ENCODE results near the gene HDAC10. TPM values are rescaled to one million over a fixed set of nuclear protein-coding genes. Genes with fewer than 3 reads are reported as not detected.

Gene HDAC10
- total RNA-seq, 1 experiment from 2014 or later = 52.9 TPM

DNA sequence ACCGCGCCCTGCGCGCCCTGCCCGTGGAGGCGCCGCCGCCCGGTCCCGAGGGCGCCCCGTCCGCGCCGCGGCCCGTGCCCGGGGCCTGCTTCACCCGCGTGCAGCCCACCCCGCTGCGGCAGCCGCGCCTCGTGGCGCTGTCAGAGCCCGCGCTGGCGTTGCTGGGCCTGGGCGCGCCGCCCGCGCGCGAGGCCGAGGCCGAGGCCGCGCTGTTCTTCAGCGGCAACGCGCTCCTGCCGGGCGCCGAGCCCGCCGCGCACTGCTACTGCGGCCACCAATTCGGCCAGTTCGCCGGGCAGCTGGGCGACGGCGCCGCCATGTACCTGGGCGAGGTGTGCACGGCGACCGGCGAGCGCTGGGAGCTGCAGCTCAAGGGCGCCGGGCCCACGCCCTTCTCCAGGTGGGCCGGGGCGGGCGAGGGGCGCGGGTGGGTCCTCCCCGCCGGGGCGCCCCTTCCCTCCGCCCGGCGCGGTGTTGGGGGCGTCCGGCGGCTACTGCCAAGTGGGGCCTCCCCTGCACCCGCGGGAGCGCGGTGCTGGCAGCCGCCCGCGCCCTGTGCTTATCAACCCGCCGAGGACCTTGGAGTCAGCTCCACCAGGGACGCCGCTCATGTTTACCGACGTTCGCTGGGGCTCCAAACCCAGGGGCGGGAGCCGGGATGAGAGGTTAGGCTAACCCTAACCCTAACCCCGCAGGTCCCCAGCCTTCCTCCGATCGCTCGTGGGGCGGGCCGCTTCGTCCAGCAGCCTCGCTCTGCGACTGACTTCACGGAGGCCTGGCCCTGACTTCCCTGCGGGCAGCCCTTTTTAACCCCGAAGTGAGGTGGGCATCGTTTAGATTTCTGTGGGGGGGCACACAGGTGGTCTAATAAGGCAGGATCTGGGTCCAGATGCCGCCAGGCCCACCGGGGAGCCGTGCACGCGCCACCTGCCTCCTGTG lies 49.6 kb downstream of the HDAC10 start:
- Mint-ChIP-seq H3K27me3 (ENCODE audit: unreplicated experiment) (no peaks in the 10 kb centered on the region), H3K4me1 (ENCODE audit: low read depth, unreplicated experiment) (peaks cover 16% of the 10 kb centered on the region), H3K36me3 (ENCODE audit: insufficient read depth, unreplicated experiment) (peaks cover 88% of the 10 kb centered on the region), H3K4me3 (ENCODE audit: low read depth, unreplicated experiment) (peak overlapping the region; percentile 76), H3K27ac (ENCODE audit: unreplicated experiment) (no peak overlapping the region), H3K9me3 (ENCODE audit: low read depth, unreplicated experiment) (no peaks in the 10 kb centered on the region)
- intact Hi-C loops (cut with micrococcal nuclease; ENCODE audit: unreplicated experiment) = no loop called here
- DNase-seq = peak; percentile 33
- BruUV-seq (replicated peaks) = no TSS peak
- TF ChIP-seq, protein P1, sequence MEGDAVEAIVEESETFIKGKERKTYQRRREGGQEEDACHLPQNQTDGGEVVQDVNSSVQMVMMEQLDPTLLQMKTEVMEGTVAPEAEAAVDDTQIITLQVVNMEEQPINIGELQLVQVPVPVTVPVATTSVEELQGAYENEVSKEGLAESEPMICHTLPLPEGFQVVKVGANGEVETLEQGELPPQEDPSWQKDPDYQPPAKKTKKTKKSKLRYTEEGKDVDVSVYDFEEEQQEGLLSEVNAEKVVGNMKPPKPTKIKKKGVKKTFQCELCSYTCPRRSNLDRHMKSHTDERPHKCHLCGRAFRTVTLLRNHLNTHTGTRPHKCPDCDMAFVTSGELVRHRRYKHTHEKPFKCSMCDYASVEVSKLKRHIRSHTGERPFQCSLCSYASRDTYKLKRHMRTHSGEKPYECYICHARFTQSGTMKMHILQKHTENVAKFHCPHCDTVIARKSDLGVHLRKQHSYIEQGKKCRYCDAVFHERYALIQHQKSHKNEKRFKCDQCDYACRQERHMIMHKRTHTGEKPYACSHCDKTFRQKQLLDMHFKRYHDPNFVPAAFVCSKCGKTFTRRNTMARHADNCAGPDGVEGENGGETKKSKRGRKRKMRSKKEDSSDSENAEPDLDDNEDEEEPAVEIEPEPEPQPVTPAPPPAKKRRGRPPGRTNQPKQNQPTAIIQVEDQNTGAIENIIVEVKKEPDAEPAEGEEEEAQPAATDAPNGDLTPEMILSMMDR (IDR thresholded peaks at IDR 0.05; ENCODE audit: unreplicated experiment) = no peak
- CTCF ChIA-PET = interaction anchor here (0.6 kb wide), 1 partner anchor 107 kb away, joined by 5 read pairs; no protein-coding TSS in a partner anchor

DNA sequence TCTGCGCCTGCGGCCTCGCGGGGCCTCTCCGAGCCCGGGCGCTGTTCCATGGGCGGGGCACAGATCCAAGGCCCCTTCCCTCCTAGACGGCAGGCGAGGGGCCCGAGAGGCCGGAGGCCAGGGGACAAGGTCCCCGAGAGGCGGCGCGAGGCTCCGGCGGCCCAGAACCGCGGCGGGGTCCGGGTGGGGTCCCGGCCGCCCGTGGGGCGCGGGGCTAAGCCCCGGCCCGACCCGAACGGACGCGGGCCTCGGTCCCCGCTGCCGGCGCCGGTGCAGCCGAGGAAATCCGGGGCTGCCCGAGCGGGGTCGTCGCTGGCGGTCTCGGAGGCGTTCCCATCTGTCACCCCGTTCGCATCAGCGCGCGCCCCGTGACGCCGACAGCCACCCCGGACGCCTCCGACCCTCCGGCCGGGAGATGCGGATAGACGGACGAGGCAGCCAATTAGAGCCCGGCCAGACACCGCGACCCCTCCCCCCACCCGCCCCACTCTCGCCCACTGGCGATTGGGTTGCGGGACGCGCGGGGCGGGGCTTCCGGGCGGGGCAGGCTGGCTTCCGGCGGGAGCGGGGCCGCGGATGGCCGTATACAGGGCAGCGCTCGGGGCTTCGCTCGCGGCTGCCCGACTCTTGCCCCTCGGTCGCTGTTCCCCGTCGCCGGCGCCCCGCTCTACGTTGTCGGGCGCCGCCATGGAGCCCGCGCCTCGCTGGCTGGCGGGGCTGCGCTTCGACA lies 50.4 kb downstream of the HDAC10 start, which contains the start of gene SELENOO:
TSS of gene SELENOO (plus strand) at position 551 of the 730 bp plus-strand sequence. CDS start at position 577, 26 bp downstream.
- intact Hi-C loops (cut with micrococcal nuclease; ENCODE audit: unreplicated experiment) = no loop called here
- CTCF ChIA-PET = no interaction called here
- Mint-ChIP-seq H3K36me3 (ENCODE audit: insufficient read depth, unreplicated experiment) (peaks cover 81% of the 10 kb centered on the region), H3K9me3 (ENCODE audit: low read depth, unreplicated experiment) (no peaks in the 10 kb centered on the region), H3K4me1 (ENCODE audit: low read depth, unreplicated experiment) (peaks cover 16% of the 10 kb centered on the region), H3K27ac (ENCODE audit: unreplicated experiment) (peak within 1 kb of the TSS; percentile 47), H3K4me3 (ENCODE audit: low read depth, unreplicated experiment) (peak within 1 kb of the TSS; percentile 76), H3K27me3 (ENCODE audit: unreplicated experiment) (no peaks in the 10 kb centered on the region)
- TF ChIP-seq, protein P1 (IDR thresholded peaks at IDR 0.05; ENCODE audit: unreplicated experiment) = no peak
- TSS peak; percentile 69 for BruUV-seq (replicated peaks)
- peak; percentile 93 for DNase-seq

DNA sequence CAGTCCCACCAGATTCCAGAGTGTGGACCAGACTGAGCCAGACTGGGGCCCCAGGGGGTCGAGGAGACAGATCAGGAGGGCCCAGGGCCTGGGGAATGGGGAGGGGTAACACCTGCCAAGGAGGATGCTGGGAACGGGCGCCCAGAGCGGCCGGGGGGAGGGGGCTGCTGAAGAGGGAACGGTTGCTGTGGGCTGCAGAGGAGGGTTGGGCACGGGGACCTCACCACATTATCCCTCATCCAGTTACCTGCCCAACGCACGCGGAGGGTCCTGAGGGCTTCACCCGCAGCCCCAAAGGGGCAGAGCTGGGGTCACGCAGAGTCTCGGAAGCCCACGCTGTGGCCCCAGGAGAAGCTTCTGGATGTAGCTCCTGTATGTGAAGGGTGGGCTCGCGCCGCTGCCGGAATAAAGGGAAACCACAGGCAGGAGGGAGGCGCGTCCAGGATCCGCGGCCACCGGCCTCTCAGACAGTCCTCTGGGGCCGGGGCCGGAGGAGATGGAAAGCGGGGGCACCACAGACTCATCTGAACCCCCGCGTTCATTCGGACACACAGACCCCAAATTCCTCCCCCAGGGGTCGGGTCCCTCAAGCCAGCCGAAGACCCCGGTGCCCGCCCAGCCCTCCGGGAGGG lies 51.1 kb downstream of the HDAC10 start:
- TF ChIP-seq, protein P1 (IDR thresholded peaks at IDR 0.05; ENCODE audit: unreplicated experiment) = no peak
- H3K4me3 Mint-ChIP-seq (ENCODE audit: low read depth, unreplicated experiment) = peak overlapping the region; percentile 76
- no peaks in the 10 kb centered on the region for H3K9me3 Mint-ChIP-seq (ENCODE audit: low read depth, unreplicated experiment)
- no TSS peak for BruUV-seq (replicated peaks)
- peaks cover 81% of the 10 kb centered on the region for H3K36me3 Mint-ChIP-seq (ENCODE audit: insufficient read depth, unreplicated experiment)
- no peak for DNase-seq
- H3K27ac Mint-ChIP-seq (ENCODE audit: unreplicated experiment) = peak overlapping the region; percentile 47
- H3K4me1 Mint-ChIP-seq (ENCODE audit: low read depth, unreplicated experiment) = peaks cover 14% of the 10 kb centered on the region
- intact Hi-C loops (cut with micrococcal nuclease; ENCODE audit: unreplicated experiment) = no loop called here
- CTCF ChIA-PET = no interaction called here
- no peaks in the 10 kb centered on the region for H3K27me3 Mint-ChIP-seq (ENCODE audit: unreplicated experiment)

DNA sequence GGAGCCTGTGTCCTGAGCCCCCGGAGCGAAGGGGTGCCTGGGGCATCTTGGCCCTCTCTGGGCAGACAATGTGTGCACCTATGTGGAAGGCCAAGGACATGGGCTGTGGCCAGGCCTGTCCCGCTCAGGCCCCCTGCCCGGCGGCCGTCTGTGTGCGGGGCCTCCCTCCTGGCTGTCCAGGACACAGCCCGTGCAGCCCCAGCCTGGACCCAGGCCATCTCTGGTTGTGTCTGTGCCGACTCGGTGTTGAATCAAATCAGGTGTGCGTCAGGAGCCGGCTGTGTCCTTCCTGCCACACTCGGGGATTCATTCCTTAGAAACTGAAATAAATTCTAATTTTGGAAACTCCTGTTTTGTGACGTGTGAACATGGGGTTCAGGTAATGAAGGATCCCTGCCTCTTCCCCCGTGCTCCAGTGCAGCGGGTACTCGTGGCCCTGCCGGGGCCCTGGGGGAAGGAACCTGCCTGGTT lies 51.8 kb downstream of the HDAC10 start:
- CTCF ChIA-PET = no interaction called here
- H3K9me3 Mint-ChIP-seq (ENCODE audit: low read depth, unreplicated experiment) = no peaks in the 10 kb centered on the region
- TF ChIP-seq, protein P1 (IDR thresholded peaks at IDR 0.05; ENCODE audit: unreplicated experiment) = no peak
- H3K4me1 Mint-ChIP-seq (ENCODE audit: low read depth, unreplicated experiment) = peaks cover 9% of the 10 kb centered on the region
- peak overlapping the region; percentile 76 for H3K4me3 Mint-ChIP-seq (ENCODE audit: low read depth, unreplicated experiment)
- peak overlapping the region; percentile 47 for H3K27ac Mint-ChIP-seq (ENCODE audit: unreplicated experiment)
- intact Hi-C loops (cut with micrococcal nuclease; ENCODE audit: unreplicated experiment) = no loop called here
- BruUV-seq (replicated peaks) = no TSS peak
- H3K36me3 Mint-ChIP-seq (ENCODE audit: insufficient read depth, unreplicated experiment) = peaks cover 81% of the 10 kb centered on the region
- no peak for DNase-seq
- no peaks in the 10 kb centered on the region for H3K27me3 Mint-ChIP-seq (ENCODE audit: unreplicated experiment)
